Transverse colon (tissue), 3 donors: ENCODE data around the gene DISP3.

Experiments
- EP300 ChIP-seq: sonication (generic); formaldehyde crosslinking; IDR thresholded peaks from one replicate; pipeline ENCODE4 v1.6.1; 2017; ENCODE audit warnings: antibody characterized with exemption, low read depth
- POLR2A ChIP-seq: fragments of 450-650 bp; IDR thresholded peaks from one replicate; pipeline ENCODE4 v1.6.1; 2016; ENCODE audit warnings: antibody characterized with exemption, mild to moderate bottlenecking, moderate library complexity
- TF ChIP-seq, protein P1 (sequence below), 5 experiments: fragments of 200-600 bp in 3 of 5; fragments of 450-650 bp in 2 of 5; sonication (generic) in 3 of 5; IDR thresholded peaks; 1 replicate in 2 of 5; 2 replicates in 3 of 5; pipeline ENCODE4 v1.5.1; 2016 to 2017; ENCODE audit warnings: antibody characterized with exemption in 5 of 5, inconsistent platforms in 3 of 5, mild to moderate bottlenecking in 2 of 5, moderate library complexity in 1 of 5

DNA sequence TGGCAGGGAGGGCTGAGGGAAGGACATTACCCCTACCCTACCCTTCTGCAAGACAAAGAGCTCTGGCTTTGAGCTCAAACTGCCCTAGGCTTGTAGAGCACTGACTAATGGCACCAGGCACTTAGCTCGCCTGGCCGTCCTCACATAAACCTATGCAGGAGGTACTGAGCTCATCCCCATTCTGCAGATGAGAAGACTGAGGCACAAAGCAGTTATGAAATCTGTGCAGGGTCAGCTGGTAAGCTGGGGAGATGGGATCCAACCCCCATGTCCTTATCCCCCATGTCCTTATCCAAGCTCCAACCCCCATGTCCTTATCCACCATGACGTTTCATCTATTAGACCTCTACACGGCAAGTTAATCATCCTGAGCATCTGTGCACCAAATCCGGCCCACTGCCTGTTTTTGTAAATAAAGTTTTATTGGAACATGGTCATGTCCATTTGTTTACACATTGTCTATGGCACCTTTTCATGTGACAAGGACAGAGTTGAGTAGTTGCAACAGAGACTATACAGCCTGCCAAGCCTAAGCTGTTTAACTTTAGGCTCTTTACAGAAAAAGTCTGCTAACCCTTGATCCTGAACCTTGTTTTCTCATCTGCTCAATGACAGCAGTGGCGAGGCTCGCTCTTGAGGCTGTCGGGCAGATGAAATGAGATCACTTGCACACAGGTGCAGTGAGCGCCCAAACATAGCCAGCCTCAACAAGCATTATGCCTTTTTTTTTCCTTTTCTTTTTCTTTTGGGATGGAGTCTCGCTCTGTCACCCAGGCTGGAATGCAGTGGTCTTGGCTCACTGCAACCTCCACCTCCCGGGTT lies 88.5 kb downstream of the DISP3 start:
- no peak for TF ChIP-seq EP300
- TF ChIP-seq, protein P1, sequence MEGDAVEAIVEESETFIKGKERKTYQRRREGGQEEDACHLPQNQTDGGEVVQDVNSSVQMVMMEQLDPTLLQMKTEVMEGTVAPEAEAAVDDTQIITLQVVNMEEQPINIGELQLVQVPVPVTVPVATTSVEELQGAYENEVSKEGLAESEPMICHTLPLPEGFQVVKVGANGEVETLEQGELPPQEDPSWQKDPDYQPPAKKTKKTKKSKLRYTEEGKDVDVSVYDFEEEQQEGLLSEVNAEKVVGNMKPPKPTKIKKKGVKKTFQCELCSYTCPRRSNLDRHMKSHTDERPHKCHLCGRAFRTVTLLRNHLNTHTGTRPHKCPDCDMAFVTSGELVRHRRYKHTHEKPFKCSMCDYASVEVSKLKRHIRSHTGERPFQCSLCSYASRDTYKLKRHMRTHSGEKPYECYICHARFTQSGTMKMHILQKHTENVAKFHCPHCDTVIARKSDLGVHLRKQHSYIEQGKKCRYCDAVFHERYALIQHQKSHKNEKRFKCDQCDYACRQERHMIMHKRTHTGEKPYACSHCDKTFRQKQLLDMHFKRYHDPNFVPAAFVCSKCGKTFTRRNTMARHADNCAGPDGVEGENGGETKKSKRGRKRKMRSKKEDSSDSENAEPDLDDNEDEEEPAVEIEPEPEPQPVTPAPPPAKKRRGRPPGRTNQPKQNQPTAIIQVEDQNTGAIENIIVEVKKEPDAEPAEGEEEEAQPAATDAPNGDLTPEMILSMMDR (IDR thresholded peaks at IDR 0.05) = no peak
- no peak for TF ChIP-seq POLR2A
